A673 (cell line): ENCODE measurements around the gene PTGES3L.

Source experiments
- EZH2 ChIP-seq: fragments of 200-600 bp; sonication (generic); IDR thresholded peaks from 2 replicates; pipeline ENCODE4 v1.6.1; 2017; ENCODE audit warnings: borderline replicate concordance, low read depth, mild to moderate bottlenecking, mixed read lengths, antibody characterized with exemption, low read length; ENCODE audit not compliant: poor library complexity, severe bottlenecking
- TF ChIP-seq, protein P1 (sequence below): fragments of 300-800, 200-600 bp; sonication (generic); conservative IDR thresholded peaks from 2 replicates; pipeline ENCODE4 v1.5.1; 2017; ENCODE audit warnings: low read depth, mild to moderate bottlenecking, antibody characterized with exemption, low read length, moderate library complexity, mixed read lengths

DNA sequence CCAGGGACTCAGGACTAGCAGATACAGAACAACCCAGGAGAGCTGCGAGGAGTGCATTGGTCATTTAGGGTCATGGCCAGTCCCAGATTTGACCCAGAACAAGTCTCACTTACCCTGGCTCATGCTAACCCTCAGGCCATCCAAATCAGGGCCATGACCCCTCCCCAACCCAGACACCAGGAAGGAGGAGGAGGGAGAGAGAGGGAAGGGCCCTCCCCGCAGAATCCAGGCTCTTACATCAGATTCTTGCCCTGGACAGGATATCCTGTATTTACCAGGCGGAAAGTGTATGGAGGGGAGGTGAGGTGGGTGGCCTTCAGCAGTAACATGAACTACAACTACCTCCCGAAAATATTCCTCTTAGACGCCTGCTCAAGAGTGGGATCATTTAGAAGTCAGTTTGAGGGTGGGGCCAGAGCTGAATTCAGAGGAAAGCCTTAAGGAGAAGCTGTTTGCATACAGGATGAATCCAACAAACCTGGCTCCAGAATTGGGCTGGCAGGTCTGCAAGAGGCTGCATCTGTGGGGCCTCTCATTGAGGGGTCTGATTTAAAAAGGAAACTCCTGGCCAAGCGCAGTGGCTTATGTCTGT lies 40.2 kb upstream of the PTGES3L start:
- TF ChIP-seq, protein P1, sequence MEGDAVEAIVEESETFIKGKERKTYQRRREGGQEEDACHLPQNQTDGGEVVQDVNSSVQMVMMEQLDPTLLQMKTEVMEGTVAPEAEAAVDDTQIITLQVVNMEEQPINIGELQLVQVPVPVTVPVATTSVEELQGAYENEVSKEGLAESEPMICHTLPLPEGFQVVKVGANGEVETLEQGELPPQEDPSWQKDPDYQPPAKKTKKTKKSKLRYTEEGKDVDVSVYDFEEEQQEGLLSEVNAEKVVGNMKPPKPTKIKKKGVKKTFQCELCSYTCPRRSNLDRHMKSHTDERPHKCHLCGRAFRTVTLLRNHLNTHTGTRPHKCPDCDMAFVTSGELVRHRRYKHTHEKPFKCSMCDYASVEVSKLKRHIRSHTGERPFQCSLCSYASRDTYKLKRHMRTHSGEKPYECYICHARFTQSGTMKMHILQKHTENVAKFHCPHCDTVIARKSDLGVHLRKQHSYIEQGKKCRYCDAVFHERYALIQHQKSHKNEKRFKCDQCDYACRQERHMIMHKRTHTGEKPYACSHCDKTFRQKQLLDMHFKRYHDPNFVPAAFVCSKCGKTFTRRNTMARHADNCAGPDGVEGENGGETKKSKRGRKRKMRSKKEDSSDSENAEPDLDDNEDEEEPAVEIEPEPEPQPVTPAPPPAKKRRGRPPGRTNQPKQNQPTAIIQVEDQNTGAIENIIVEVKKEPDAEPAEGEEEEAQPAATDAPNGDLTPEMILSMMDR = no peak
- no peak for TF ChIP-seq EZH2
